ENCODE measurements around the gene HINFP.
"Not testable (repeated sequence)": the region's sequence is repeated elsewhere in the genome, so short reads cannot be mapped to it uniquely, and the experiment has no call there.

The HINFP gene

DNA sequence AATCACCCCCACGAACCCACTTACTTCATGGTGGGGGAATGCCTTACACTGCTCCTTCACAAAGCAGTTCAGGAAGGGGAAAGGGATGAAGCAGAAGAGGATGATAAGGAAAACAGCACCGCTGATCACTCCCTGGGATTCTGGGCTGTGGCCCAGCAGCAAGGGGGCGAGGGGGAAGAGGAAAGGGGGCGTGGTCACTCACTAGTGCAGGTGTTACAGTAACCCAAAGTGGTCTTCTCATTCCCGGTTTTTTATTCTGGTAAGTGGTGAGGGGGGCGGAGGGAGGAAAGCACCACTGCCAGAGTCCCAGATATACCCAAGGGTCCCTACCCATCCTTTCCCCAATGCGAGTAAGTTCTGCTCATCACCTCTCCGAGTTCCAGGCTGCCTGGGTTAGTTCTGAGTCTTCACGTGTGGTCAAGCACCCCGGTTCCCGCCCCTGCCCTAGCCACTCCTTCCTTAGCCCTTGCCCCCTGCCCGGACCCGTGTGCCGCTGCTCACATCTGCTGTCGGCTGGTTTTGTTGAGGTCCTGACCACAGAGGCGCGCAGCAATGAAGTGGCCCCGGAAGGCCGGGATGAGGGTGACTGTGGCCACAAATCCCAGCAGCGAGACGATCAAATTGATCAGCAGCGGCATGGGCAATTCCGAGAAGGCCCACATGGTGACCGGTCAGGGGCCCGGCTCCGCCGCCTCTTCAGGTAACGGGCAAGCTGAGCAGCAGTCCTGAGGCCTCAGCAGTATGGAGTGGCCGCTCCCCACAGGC, 20.2 kb upstream of the HINFP start:
- H2BK15ac ChIP-seq (ENCODE audit: low read depth, poor library complexity, severe bottlenecking): no peak overlapping the region
- H3K14ac ChIP-seq (ENCODE audit: low read length in 2 of 2): peak overlapping the region in 1 of 2 experiments; percentile 5
- no peak overlapping the region for H2BK120ac ChIP-seq (ENCODE audit: low read depth, low read length)
- peak overlapping the region; percentile 15 to 42 for H3K4ac ChIP-seq (ENCODE audit: low read depth in 1 of 2, low read length in 2 of 2)
- H3K4me2 ChIP-seq (ENCODE audit: low read length, poor library complexity, severe bottlenecking): peak overlapping the region; percentile 79
- H2AFZ ChIP-seq (ENCODE audit: low read depth, low read length): peak overlapping the region; percentile 46
- WGBS: 2% methylated on average over 28 of the region's 29 CpGs
- peaks cover 13% of the 10 kb centered on the region for H3K4me1 ChIP-seq (ENCODE audit: control insufficient read depth, insufficient read depth, low read depth, low read length)
- H3K4me3 ChIP-seq (ENCODE audit: insufficient read depth in 1 of 2, low read depth in 1 of 2, low read length in 2 of 2): peak overlapping the region; percentile 65 to 95
- no peak overlapping the region for H4K8ac ChIP-seq (ENCODE audit: low read length)
- peak overlapping the region; percentile 95 for H3K9ac ChIP-seq (ENCODE audit: low read length)
- no peaks in the 10 kb centered on the region for H3K9me3 ChIP-seq (ENCODE audit: control insufficient read depth, low read length)
- H2BK5ac ChIP-seq (ENCODE audit: low read depth, low read length, poor library complexity, severe bottlenecking): peak overlapping the region; percentile 67
- H3K79me1 ChIP-seq (replicated peaks; ENCODE audit: low read length, poor library complexity, severe bottlenecking): peaks cover 21% of the 10 kb centered on the region
- no peak overlapping the region for H4K91ac ChIP-seq (ENCODE audit: low read length)
- peak overlapping the region in 1 of 2 experiments; percentile 49 for H2BK12ac ChIP-seq (ENCODE audit: low read length in 2 of 2)
- no peak overlapping the region for H2AK5ac ChIP-seq (ENCODE audit: low read length, severe bottlenecking)
- H3K27me3 ChIP-seq (ENCODE audit: control insufficient read depth in 1 of 2, insufficient read depth in 1 of 2, low read length in 2 of 2): no peaks in the 10 kb centered on the region
- peaks cover 15 to 30% of the 10 kb centered on the region in 2 experiments for H3K36me3 ChIP-seq (ENCODE audit: control insufficient read depth in 1 of 2, insufficient read depth in 2 of 2, low read depth in 1 of 2, low read length in 2 of 2)
- peak overlapping the region; percentile 16 to 84 for H3K18ac ChIP-seq (ENCODE audit: low read depth in 1 of 2, low read length in 2 of 2)
- peak overlapping the region; percentile 84 for H3K27ac ChIP-seq (ENCODE audit: low read length, poor library complexity, severe bottlenecking)
- peak overlapping the region in 1 of 2 experiments; percentile 10 for H3K23ac ChIP-seq (ENCODE audit: low read length in 2 of 2)
- DNase-seq: no peak

DNA sequence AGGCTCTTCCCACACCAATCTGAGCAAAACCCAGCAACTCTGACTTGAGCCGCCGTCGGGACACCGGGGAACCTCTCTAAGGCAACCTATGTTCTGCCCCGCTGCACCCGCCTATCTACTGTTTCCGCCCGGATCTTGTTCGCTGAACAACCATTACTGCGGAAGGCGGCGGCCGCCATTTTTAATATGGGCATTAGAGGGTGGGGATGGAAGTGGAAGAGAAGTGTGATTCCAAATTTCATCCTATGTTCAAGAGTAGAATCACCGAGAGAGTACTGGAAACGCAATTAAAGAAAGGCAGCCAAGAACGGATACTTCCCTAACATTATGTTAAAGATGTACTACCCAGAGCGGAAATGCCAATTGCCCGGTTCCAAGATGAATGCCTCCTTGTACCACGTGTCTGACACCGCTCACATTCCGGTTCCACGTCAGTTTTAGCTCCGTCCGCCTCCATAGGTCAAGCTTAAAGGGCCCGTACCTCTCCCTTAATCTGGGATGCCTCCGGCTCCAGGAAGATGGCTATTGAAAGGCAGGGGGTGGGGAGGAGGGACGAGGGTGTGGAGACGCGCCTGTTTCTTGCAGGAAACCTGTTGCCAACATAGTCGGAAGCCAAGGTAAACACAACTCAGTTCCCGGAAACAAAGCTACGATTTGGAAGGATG, 19.5 kb upstream of the HINFP start, which contains the start of gene DPAGT1:
Gene DPAGT1 (minus strand): TSS at position 95 of the 665 bp plus-strand sequence. CDS start 198 bp downstream, outside the sequence.
- peak; percentile 98 for DNase-seq

DNA sequence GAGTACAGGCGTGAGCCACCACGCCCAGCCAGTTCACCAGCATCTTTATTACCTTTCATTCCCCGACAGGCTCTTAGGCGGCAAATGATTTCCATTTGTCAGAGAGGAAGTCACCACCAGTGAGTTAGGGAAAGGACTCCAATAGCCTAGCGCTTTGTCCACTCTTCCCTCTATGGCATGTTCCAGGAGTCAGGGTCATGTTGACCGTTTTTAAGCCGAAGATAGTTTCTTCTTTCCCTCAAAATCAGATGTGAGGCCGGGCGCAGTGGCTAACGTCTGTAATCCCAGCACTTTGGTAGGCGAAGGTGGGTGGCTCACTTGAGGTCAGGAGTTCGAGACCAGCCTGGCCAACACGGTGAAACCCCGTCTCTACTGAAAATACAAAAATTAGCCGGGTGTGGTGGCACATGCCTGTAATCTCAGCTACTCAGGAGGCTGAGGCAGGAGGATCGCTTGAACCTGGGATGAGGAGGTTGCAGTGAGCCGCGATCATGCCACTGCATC, 18.2 kb upstream of the HINFP start:
- not testable (repeated sequence) for H3K9me3 ChIP-seq (ENCODE audit: control insufficient read depth, low read length)
- 94% methylated on average over 18 of the region's 18 CpGs for WGBS

More for the DNA sequence above, 19.5 kb upstream of the HINFP start, which contains the start of gene DPAGT1:
- Histone ChIP-seq H3K4me3 (ENCODE audit: insufficient read depth in 1 of 2, low read depth in 1 of 2, low read length in 2 of 2) (peak within 1 kb of the TSS; percentile 65 to 95), H4K91ac (ENCODE audit: low read length) (peak within 1 kb of the TSS; percentile 9), H3K27me3 (ENCODE audit: control insufficient read depth in 1 of 2, insufficient read depth in 1 of 2, low read length in 2 of 2) (no peaks in the 10 kb centered on the region), H2AK5ac (ENCODE audit: low read length, severe bottlenecking) (peak within 1 kb of the TSS; percentile 23), H3K4me2 (ENCODE audit: low read length, poor library complexity, severe bottlenecking) (peak within 1 kb of the TSS; percentile 79), H3K36me3 (ENCODE audit: control insufficient read depth in 1 of 2, insufficient read depth in 2 of 2, low read depth in 1 of 2, low read length in 2 of 2) (peaks cover 10 to 23% of the 10 kb centered on the region in 2 experiments), H3K14ac (ENCODE audit: low read length in 2 of 2) (peak within 1 kb of the TSS in 1 of 2 experiments; percentile 5), H2BK5ac (ENCODE audit: low read depth, low read length, poor library complexity, severe bottlenecking) (peak within 1 kb of the TSS; percentile 67), H3K9ac (ENCODE audit: low read length) (peak within 1 kb of the TSS; percentile 95), H3K4me1 (ENCODE audit: control insufficient read depth, insufficient read depth, low read depth, low read length) (peaks cover 19% of the 10 kb centered on the region), H3K79me1 (replicated peaks; ENCODE audit: low read length, poor library complexity, severe bottlenecking) (peaks cover 20% of the 10 kb centered on the region), H3K23ac (ENCODE audit: low read length in 2 of 2) (peak within 1 kb of the TSS in 1 of 2 experiments; percentile 10), H2BK15ac (ENCODE audit: low read depth, poor library complexity, severe bottlenecking) (peak within 1 kb of the TSS; percentile 8), H2AFZ (ENCODE audit: low read depth, low read length) (peak within 1 kb of the TSS; percentile 46), H3K18ac (ENCODE audit: low read depth in 1 of 2, low read length in 2 of 2) (peak within 1 kb of the TSS; percentile 50 to 84), H4K8ac (ENCODE audit: low read length) (peak within 1 kb of the TSS; percentile 36), H2BK12ac (ENCODE audit: low read length in 2 of 2) (peak within 1 kb of the TSS in 1 of 2 experiments; percentile 49), H3K9me3 (ENCODE audit: control insufficient read depth, low read length) (no peaks in the 10 kb centered on the region), H3K4ac (ENCODE audit: low read depth in 1 of 2, low read length in 2 of 2) (peak within 1 kb of the TSS; percentile 15 to 42), H2BK120ac (ENCODE audit: low read depth, low read length) (no peak within 1 kb of the TSS), H3K27ac (ENCODE audit: low read length, poor library complexity, severe bottlenecking) (peak within 1 kb of the TSS; percentile 84)
- WGBS: under 1% methylated on average over 27 of the region's 32 CpGs

More for the DNA sequence above, 18.2 kb upstream of the HINFP start:
- DNase-seq; H3K14ac ChIP-seq (ENCODE audit: low read length in 2 of 2); H3K18ac ChIP-seq (ENCODE audit: low read depth in 1 of 2, low read length in 2 of 2); H2BK5ac ChIP-seq (ENCODE audit: low read depth, low read length, poor library complexity, severe bottlenecking); H2BK120ac ChIP-seq (ENCODE audit: low read depth, low read length); H3K23ac ChIP-seq (ENCODE audit: low read length in 2 of 2); H3K27me3 ChIP-seq (ENCODE audit: control insufficient read depth in 1 of 2, insufficient read depth in 1 of 2, low read length in 2 of 2); H2AFZ ChIP-seq (ENCODE audit: low read depth, low read length); H3K4me2 ChIP-seq (ENCODE audit: low read length, poor library complexity, severe bottlenecking): not testable (repeated sequence)
- H3K36me3 ChIP-seq (ENCODE audit: control insufficient read depth in 1 of 2, insufficient read depth in 2 of 2, low read depth in 1 of 2, low read length in 2 of 2): peaks cover under 1 to 10% of the 10 kb centered on the region in 2 experiments
- peaks cover 24% of the 10 kb centered on the region for H3K79me1 ChIP-seq (replicated peaks; ENCODE audit: low read length, poor library complexity, severe bottlenecking)
- peak overlapping the region; percentile 63 for H4K8ac ChIP-seq (ENCODE audit: low read length)
- H3K27ac ChIP-seq (ENCODE audit: low read length, poor library complexity, severe bottlenecking): peak overlapping the region; percentile 21
- peak overlapping the region in 1 of 2 experiments; percentile 95 for H3K4me3 ChIP-seq (ENCODE audit: insufficient read depth in 1 of 2, low read depth in 1 of 2, low read length in 2 of 2)
- peak overlapping the region; percentile 95 for H3K9ac ChIP-seq (ENCODE audit: low read length)
- H3K4me1 ChIP-seq (ENCODE audit: control insufficient read depth, insufficient read depth, low read depth, low read length): peaks cover 24% of the 10 kb centered on the region
- H2AK5ac ChIP-seq (ENCODE audit: low read length, severe bottlenecking): peak overlapping the region; percentile 78
- peak overlapping the region; percentile 15 for H2BK15ac ChIP-seq (ENCODE audit: low read depth, poor library complexity, severe bottlenecking)
- peak overlapping the region in 1 of 2 experiments; percentile 78 for H2BK12ac ChIP-seq (ENCODE audit: low read length in 2 of 2)
- peak overlapping the region; percentile 48 for H4K91ac ChIP-seq (ENCODE audit: low read length)
- peak overlapping the region in 1 of 2 experiments; percentile 51 for H3K4ac ChIP-seq (ENCODE audit: low read depth in 1 of 2, low read length in 2 of 2)

All from mesenchymal stem cell (in vitro differentiated cells and primary cell).